ENCODE data around the gene CACNA2D2. TPM values are rescaled to one million over a fixed set of nuclear protein-coding genes. Genes with fewer than 3 reads are reported as not detected.

CACNA2D2 gene
- total and polyA plus RNA-seq, 3 donors from 2014 or later: 15.9 to 19.3 (median 16.1) TPM

- Histone ChIP-seq H3K9me3 (no peaks in the 10 kb centered on the region), H3K27ac (no peak overlapping the region), H3K4me1 (peaks cover 41% of the 10 kb centered on the region), H3K27me3 (no peaks in the 10 kb centered on the region), H3K4me3 (no peak overlapping the region), H3K36me3 (ENCODE audit: low read depth, missing control alignments) (no peaks in the 10 kb centered on the region)
- intact Hi-C loops (cut with DNase I; ENCODE audit: low total_unique reads): no loop called here
- TF ChIP-seq POLR2A (IDR thresholded peaks at IDR 0.05): no peak
- no peak for TF ChIP-seq CTCF (IDR thresholded peaks at IDR 0.05)
- no peak for DNase-seq
- 51 to 59% methylated on average over 2 of the region's 2 CpGs for whole genome bisulfite sequencing, 2 donors
These were observed 150.7 kb downstream of the CACNA2D2 start for GRCh38 chr3:50352781-50353180.

GRCh38 chr3:50351323-50351697 lies 152.1 kb downstream of the CACNA2D2 start:
- H3K36me3 ChIP-seq (ENCODE audit: low read depth, missing control alignments): no peaks in the 10 kb centered on the region
- no peak for TF ChIP-seq CTCF (IDR thresholded peaks at IDR 0.05)
- TF ChIP-seq POLR2A (IDR thresholded peaks at IDR 0.05): no peak
- H3K4me3 ChIP-seq: peak overlapping the region; percentile 70 to 71
- H3K27ac ChIP-seq: peak overlapping the region in 1 of 2 donors; percentile 88
- no peak for DNase-seq
- H3K9me3 ChIP-seq: no peaks in the 10 kb centered on the region
- WGBS, 2 donors: 46 to 51% methylated on average over 11 of the region's 11 CpGs
- peaks cover 26% of the 10 kb centered on the region for H3K4me1 ChIP-seq
- no peaks in the 10 kb centered on the region for H3K27me3 ChIP-seq
- intact Hi-C loops (cut with DNase I; ENCODE audit: low total_unique reads): no loop called here

GRCh38 chr3:50350527-50351322 lies 152.7 kb downstream of the CACNA2D2 start, which contains the start of the genes CYB561D2 and NPRL2:
Gene CYB561D2 (plus strand): TSS chr3:50350862. CDS start chr3:50351434, 572 bp downstream.
Gene NPRL2 (minus strand): TSS chr3:50350775. CDS start chr3:50350652, 123 bp downstream.
- intact Hi-C loops (cut with DNase I; ENCODE audit: low total_unique reads): no loop called here
- peak within 1 kb of the TSS; percentile 40 to 88 for H3K27ac ChIP-seq
- TF ChIP-seq CTCF (IDR thresholded peaks at IDR 0.05) (no peak), POLR2A (IDR thresholded peaks at IDR 0.05) (peak; percentile 43)
- H3K36me3 ChIP-seq (ENCODE audit: low read depth, missing control alignments): no peaks in the 10 kb centered on the region
- peak; percentile 97 for DNase-seq
- H3K9me3 ChIP-seq: no peaks in the 10 kb centered on the region
- H3K4me3 ChIP-seq: peak within 1 kb of the TSS; percentile 70 to 71
- H3K27me3 ChIP-seq: no peaks in the 10 kb centered on the region
- WGBS, 2 donors: 0 to 1% methylated on average over 15 to 41 of the region's 64 CpGs
- H3K4me1 ChIP-seq: peaks cover 20% of the 10 kb centered on the region

- no peak for DNase-seq
- Histone ChIP-seq H3K27me3 (no peaks in the 10 kb centered on the region), H3K4me3 (peak overlapping the region; percentile 70 to 71), H3K9me3 (no peaks in the 10 kb centered on the region), H3K4me1 (peaks cover 20% of the 10 kb centered on the region), H3K36me3 (ENCODE audit: low read depth, missing control alignments) (no peaks in the 10 kb centered on the region), H3K27ac (peak overlapping the region; percentile 40 to 88)
- WGBS, 2 donors: 4% methylated on average over 7 of the region's 7 CpGs
- TF ChIP-seq POLR2A (IDR thresholded peaks at IDR 0.05): no peak
- no peak for TF ChIP-seq CTCF (IDR thresholded peaks at IDR 0.05)
- intact Hi-C loops (cut with DNase I; ENCODE audit: low total_unique reads): no loop called here
These were observed 153.3 kb downstream of the CACNA2D2 start for GRCh38 chr3:50350213-50350526.
